Stimulated activated CD8-positive, alpha-beta memory T cell treated with anti-CD3 and anti-CD28 coated beads, Interleukin-12 subunit alpha, Interleukin-12 subunit beta, amount 100 ng/mL, for 1 hour (primary cell): ENCODE measurements around the gene PARS2.
"Not testable (repeated sequence)": the region's sequence is repeated elsewhere in the genome, so short reads cannot be mapped to it uniquely, and the experiment has no call there.

Source experiments
- DNase-seq: peaks from one replicate; pipeline ENCODE4 v3.0.0-alpha.2; 2020; ENCODE audit warnings: low read depth

The PARS2 gene

DNA sequence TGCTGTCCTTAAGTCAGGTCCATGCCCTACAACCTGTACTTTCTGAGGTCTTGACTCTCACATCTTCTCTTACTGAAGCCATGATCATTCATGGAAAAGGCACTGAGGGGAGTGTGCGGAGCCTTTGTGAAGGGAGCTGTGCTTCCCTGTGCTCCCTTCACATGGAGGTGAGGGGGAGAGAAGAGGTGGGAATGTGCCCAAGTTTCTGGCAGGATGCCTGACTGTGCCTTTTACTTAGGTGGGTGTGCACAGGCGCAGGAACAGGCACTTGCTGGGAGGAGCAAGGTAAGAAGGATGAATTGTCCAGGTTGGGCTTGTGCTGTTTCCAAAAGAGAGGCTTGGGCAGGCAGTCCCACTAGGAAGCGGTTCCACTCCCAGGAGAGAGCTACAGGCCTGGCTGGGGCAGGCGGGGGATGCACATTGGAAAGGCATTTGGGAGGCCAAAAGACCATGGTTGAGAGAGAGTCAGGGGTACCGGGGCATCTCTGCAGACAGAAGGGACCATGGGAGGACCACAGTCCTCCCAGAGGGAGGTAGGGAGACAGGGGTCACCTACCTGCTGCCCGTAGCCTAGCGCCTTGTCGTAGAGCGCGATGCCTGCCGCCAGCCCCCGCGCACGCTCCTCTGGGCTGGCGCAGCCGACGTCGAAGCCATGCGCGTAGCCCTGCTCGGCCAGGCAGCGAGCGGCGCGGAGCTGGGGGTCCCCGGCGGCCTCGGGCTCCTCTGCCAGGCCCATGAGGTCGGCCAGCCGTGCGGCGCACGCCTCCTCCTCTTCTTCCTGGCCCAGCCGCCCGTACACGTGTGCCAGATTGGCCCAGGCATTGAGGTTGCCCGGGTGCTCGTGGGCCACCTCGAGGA, 35.9 kb upstream of the PARS2 start:
- no peak for DNase-seq

- DNase-seq = no peak
These were observed 34.7 kb upstream of the PARS2 start for GRCh38 chr1:54798769-54799641.

- DNase-seq = no peak
These were observed 33.9 kb upstream of the PARS2 start for GRCh38 chr1:54798206-54798605.

- no peak for DNase-seq
These were observed 32.6 kb upstream of the PARS2 start for GRCh38 chr1:54796902-54797301.

DNA sequence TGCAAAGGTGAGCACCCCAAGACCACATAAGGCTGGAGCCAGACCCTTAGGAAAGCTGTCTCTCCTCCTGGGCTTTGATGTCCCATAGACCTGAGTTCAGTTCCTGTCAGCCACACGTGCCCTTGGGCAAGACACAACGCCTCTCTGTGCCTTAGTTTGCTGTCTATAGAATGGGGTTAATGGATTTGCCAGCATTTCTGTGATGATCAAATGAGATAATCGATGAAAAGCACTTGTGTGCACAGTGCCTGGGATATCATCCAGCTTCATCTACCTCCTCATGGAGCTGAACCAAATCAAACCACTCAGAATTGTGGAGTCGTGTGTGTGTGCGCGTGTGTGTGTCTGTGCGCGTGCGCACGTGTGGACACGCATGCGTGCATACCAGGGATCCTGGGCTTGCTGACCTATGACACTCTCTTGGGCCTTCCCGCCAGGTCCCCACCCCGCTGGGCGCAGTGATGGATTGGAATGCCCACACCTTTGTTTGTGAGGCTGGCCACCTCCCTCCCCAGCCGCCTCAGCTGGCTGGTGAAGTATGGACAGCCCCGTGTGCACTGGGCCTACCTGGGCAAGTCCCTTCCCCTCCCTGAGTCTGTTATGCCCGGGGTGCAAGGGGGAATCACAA, 31.6 kb upstream of the PARS2 start:
- DNase-seq = no peak

GRCh38 chr1:54795356-54795665, 31.0 kb upstream of the PARS2 start:
- no peak for DNase-seq

DNA sequence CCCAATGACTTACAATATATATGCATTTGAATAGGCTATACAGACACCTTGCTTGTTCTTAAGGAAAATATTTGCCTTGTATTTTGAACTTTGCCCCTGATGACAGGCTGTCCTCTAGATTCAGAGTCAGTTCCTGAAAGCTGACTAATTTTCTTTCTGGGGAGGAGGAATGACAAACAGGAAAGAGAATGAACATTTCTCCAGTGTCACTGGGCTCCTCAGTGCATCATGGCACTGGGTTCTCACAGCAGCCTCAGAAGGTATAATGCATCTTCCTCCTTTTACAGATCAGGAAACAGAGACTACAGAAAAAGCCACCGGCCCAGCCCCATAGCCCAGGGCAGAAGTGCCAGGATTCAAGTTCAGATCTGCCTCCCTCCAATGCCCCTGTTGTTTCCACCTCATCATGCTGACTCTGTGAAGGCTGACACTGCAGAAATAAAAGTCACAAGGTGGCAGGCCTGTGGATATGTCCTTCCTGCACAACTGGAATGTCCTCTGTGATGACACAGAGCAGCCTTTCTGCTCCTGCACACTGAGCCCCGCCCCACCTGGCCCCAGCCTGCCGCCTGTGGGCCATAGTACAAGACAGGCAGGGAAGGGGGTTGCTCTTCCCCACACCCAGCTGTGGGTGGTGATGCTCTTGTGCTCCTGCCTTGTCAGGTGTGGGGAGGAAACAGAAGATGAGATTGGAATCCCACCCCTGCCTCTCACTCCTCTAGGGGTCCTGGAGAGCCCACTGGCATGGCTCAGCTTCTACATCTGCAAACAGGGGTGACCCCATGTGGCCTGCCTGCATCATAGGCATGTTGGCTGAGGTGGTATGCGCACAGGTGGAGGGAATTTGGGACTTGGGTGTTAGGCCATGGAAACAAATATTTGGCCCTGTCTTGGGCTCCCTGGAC, 30.4 kb upstream of the PARS2 start:
- no peak for DNase-seq

GRCh38 chr1:54792686-54793282, 28.5 kb upstream of the PARS2 start:
- no peak for DNase-seq

DNA sequence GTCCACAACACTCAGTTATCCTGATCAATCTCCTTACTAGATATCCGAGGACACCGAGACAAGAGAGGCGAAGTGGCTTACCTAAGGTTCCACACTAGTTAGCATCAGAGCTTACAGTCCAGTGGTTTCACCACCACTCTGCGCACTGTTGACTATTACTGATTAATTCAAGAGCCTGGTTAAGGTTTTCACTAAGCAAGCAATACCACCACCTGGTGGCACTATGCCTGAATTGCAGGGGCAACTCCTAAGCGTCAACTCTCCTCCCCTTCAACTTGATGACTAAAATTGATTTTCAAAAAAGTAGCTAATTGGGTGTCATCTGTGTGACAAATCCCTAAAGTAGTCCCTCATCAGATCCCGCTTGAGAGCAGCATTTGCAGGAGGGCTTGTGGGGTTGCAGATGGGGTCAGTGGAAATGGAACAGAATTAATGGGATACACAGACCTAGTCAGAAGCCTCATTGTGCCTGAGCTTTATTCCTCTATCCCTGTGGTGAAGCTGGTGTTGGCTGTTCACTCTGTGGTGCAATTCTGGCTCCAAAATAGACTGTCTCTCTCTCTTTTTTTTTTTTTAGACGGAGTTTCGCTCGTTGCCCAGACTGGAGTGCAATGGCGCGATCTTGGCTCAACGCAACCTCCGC, 27.7 kb upstream of the PARS2 start:
- no peak for DNase-seq

GRCh38 chr1:54788459-54788858, 24.1 kb upstream of the PARS2 start:
- DNase-seq = no peak

GRCh38 chr1:54787604-54788003, 23.3 kb upstream of the PARS2 start:
- no peak for DNase-seq

- DNase-seq = no peak
These were observed 22.5 kb upstream of the PARS2 start for GRCh38 chr1:54786778-54787177.

- DNase-seq = no peak
These were observed 19.7 kb upstream of the PARS2 start for GRCh38 chr1:54784066-54784465.

GRCh38 chr1:54782588-54782987, 18.3 kb upstream of the PARS2 start:
- DNase-seq = no peak

- no peak for DNase-seq
These were observed 17.8 kb upstream of the PARS2 start for GRCh38 chr1:54782156-54782555.

DNA sequence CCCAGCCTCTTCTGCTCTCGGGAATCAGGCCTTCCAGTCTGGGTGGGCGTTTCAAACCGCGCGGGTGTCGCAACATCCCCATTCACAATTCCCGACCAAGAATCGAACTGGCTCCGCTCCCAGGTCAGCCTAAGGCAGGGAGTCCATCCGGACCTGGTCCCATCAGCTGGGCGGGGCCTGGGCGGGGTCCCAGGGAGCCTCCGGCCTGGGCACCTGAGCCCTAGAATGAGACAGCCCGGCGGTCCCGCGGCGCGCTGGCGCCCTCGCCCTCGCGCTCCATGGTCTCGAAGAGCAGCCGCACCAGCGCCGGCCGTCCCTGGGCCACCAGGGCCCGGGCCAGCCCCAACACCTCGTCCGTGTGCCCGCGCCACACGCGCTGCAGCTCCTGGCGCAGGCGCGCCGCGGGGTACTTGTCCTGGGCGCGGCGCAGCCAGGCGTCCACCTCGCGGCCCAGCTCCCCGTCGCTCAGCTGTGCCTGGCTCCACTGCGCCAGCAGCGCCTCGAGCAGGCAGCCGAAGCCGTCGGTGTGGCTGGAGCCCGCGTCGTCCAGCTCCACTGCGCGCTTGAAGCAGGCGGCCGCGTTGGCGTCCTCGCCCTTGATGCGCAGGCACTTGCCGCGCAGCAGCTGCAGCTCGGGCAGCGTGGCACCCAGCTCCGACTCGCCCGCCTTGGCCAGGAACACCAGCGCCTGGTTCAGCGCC, 16.9 kb upstream of the PARS2 start:
- DNase-seq = no peak

DNA sequence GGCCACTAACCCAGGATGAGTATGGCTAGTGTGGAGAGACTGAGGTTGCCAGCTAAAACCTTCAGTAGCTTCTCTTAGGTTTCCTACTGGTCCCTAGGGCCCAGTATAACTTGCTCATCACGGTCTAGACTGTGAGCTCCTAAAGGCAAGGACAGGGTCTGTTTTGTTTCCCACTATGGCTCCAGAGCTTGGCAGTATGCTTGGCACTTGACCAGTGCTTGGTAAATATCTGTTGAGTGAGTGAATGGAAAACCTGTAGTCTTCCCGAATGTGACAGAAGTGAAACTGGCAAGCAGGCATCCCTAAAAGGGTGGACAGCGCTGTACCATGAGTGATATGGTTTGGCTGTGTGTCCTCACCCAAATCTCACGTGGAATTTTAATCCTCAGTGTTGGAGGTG, 13.1 kb upstream of the PARS2 start:
- DNase-seq = no peak

DNA sequence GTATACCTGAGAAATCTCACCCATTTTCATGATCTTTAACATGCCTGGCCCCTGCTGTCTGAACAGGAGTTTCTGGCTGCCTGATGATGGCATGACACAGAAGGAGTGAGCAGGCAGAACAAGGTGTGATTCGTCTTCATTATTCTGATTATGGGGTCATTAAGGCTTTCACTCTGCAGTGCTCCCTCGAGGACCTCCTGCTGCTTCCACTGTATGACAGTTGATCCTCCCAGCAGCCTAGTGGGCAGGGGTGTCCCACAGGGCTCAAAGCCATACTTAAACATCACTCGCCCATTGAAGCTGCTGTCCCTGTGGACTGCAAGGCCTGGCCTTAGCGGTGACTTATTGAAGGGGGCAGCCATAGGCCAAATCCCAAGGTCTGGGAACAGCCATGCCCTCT, 12.7 kb upstream of the PARS2 start:
- no peak for DNase-seq

DNA sequence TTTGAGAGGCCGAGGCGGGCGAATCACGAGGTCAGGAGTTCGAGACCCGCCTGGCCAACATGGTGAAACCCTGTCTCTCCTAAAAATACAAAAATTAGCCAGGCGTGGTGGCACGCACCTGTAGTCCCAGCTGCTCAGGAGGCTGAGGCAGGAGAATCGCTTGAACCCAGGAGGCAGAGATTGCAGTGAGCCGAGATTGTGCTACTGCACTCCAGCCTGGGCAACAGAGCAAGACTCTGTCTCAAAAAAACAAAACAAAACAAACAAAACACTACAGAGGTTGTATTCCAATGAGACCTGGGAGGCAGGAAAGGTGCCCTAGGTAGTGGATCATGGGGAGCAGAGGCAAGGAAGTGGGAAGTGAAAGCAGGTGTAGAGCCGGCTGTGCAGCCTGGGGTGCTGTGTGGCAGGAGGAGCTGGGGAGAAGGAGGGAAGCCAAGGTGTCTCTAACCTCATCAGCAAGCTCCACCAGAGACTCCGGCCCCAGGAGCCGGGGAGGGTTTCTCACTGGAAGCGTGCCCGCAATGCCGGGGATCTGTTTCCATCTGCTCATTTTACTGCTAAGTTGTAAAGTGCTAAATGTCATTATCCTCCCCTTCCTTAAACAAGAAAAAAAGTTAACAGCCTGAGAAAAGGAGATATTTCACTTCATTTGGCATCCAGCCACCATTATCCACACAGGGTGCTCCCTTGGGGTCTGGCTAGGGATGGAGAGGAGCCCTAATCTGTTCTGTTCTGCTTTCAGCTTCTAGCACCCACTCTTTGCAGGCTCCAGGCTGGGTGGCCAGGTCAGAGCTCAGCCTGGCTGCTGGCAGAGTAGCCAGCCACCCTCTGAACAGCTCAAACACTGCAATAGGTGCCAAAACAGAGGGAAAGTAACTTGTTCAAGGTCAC, 11.8 kb upstream of the PARS2 start:
- DNase-seq = not testable (repeated sequence)
